ENCODE measurements around the gene SP2.

Gene SP2

DNA sequence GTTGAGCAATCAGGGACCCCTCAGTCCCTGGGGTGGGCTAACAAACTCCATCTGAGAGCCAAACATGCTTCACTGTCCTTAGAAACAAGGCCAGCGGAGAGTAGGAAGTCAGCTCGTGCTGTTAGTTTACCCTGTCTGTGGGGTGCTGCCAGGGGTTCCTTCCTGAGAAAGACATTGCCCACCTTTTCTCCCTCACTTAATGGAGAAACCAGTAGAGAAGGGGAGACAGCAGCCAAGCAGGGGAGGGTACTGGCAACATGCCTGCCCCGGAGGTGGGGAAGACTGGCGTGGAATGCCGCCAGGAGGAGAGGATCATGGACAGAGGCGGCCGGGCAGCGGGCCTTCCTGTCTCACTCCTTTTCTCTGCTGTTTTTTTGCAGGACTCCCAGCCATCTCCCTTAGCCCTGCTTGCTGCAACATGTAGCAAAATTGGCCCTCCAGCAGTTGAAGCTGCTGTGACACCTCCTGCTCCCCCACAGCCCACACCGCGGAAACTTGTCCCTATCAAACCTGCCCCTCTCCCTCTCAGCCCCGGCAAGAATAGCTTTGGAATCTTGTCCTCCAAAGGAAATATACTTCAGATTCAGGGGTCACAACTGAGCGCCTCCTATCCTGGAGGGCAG, 19.9 kb downstream of the SP2 start:
- no peak for DNase-seq

DNA sequence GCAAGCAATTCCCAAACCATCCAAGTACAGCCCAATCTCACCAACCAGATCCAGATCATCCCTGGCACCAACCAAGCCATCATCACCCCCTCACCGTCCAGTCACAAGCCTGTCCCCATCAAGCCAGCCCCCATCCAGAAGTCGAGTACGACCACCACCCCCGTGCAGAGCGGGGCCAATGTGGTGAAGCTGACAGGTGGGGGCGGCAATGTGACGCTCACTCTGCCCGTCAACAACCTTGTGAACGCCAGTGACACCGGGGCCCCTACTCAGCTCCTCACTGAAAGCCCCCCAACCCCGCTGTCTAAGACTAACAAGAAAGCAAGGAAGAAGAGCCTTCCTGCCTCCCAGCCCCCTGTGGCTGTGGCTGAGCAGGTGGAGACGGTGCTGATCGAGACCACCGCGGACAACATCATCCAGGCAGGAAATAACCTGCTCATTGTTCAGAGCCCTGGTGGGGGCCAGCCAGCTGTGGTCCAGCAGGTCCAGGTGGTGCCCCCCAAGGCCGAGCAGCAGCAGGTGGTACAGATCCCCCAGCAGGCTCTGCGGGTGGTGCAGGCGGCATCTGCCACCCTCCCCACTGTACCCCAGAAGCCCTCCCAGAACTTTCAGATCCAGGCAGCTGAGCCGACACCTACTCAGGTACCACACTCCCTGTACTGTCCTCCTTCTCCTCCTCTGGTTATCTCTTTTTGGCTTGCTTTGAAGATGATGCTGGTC, 20.6 kb downstream of the SP2 start:
- TF ChIP-seq, protein P1, sequence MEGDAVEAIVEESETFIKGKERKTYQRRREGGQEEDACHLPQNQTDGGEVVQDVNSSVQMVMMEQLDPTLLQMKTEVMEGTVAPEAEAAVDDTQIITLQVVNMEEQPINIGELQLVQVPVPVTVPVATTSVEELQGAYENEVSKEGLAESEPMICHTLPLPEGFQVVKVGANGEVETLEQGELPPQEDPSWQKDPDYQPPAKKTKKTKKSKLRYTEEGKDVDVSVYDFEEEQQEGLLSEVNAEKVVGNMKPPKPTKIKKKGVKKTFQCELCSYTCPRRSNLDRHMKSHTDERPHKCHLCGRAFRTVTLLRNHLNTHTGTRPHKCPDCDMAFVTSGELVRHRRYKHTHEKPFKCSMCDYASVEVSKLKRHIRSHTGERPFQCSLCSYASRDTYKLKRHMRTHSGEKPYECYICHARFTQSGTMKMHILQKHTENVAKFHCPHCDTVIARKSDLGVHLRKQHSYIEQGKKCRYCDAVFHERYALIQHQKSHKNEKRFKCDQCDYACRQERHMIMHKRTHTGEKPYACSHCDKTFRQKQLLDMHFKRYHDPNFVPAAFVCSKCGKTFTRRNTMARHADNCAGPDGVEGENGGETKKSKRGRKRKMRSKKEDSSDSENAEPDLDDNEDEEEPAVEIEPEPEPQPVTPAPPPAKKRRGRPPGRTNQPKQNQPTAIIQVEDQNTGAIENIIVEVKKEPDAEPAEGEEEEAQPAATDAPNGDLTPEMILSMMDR (IDR thresholded peaks at IDR 0.05; ENCODE audit: low read length): no peak
- Histone ChIP-seq H3K4me3 (ENCODE audit: low read length) (no peak overlapping the region), H3K27me3 (replicated peaks; ENCODE audit: insufficient read depth, low read length) (no peaks in the 10 kb centered on the region), H4K20me1 (ENCODE audit: insufficient read depth, low read length) (no peaks in the 10 kb centered on the region; the same call in 1 of the 2 replicates), H3K79me2 (ENCODE audit: low read length) (no peaks in the 10 kb centered on the region; the same call in 1 of the 2 replicates), H3K9me3 (replicated peaks; ENCODE audit: insufficient read depth, low read length) (no peaks in the 10 kb centered on the region), H3K4me2 (ENCODE audit: low read depth, low read length) (no peak overlapping the region), H3K4me1 (ENCODE audit: low read length) (no peaks in the 10 kb centered on the region), H3F3A (ENCODE audit: insufficient read depth, low read length) (0 out of 2 replicates have a peak, but pooled peaks cover 3% of the 10 kb centered on the region), H3K9me2 (replicated peaks; ENCODE audit: insufficient read depth, low read length) (no peaks in the 10 kb centered on the region), H3K27ac (ENCODE audit: low read length) (no peak overlapping the region), H3K9ac (ENCODE audit: low read length) (no peak overlapping the region), H3K36me3 (replicated peaks; ENCODE audit: insufficient read depth, low read length) (no peaks in the 10 kb centered on the region), H2AFZ (ENCODE audit: low read length) (no peak overlapping the region)
- no peak for DNase-seq

More for the DNA sequence above, 19.9 kb downstream of the SP2 start:
- Histone ChIP-seq H4K20me1 (ENCODE audit: insufficient read depth, low read length) (no peaks in the 10 kb centered on the region; the same call in 1 of the 2 replicates), H3K4me3 (ENCODE audit: low read length) (no peak overlapping the region), H3K9ac (ENCODE audit: low read length) (no peak overlapping the region), H3K9me3 (replicated peaks; ENCODE audit: insufficient read depth, low read length) (no peaks in the 10 kb centered on the region), H3K27me3 (replicated peaks; ENCODE audit: insufficient read depth, low read length) (no peaks in the 10 kb centered on the region), H3K79me2 (ENCODE audit: low read length) (peaks cover 2% of the 10 kb centered on the region; the same call in 1 of the 2 replicates), H2AFZ (ENCODE audit: low read length) (no peak overlapping the region), H3F3A (ENCODE audit: insufficient read depth, low read length) (0 out of 2 replicates have a peak, but pooled peaks cover 3% of the 10 kb centered on the region), H3K36me3 (replicated peaks; ENCODE audit: insufficient read depth, low read length) (no peaks in the 10 kb centered on the region), H3K27ac (ENCODE audit: low read length) (no peak overlapping the region), H3K9me2 (replicated peaks; ENCODE audit: insufficient read depth, low read length) (no peaks in the 10 kb centered on the region), H3K4me2 (ENCODE audit: low read depth, low read length) (no peak overlapping the region), H3K4me1 (ENCODE audit: low read length) (no peaks in the 10 kb centered on the region)
- TF ChIP-seq EZH2 (optimal IDR thresholded peaks at IDR 0.05; ENCODE audit: low read depth, low read length): no peak
- no peak for TF ChIP-seq EZH2phosphoT487 (IDR thresholded peaks at IDR 0.05; ENCODE audit: low read length)
- TF ChIP-seq, protein P1 (IDR thresholded peaks at IDR 0.05; ENCODE audit: low read length): no peak

DNA sequence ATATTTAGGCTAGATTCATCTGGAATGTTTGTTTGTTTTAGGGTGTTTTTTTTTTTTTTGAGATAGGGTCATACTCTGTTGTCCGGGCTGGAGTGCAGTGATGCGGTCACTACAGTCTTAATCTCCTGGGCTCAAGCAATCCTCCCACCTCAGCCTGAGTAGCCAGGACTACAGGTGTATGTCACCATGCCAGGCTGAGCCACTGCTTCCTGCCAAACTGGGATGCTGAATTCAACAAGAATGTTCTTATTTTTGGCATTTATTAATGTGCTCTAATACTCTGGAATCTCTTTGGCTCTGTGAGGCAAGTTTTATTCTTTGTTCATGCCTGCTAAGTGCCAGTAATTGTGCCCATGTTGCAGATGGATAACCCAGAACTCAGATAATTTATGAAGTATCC, 21.5 kb downstream of the SP2 start:
- TF ChIP-seq EZH2phosphoT487 (IDR thresholded peaks at IDR 0.05; ENCODE audit: low read length) (no peak), EZH2 (optimal IDR thresholded peaks at IDR 0.05; ENCODE audit: low read depth, low read length) (no peak)
- TF ChIP-seq, protein P1 (IDR thresholded peaks at IDR 0.05; ENCODE audit: low read length): no peak
- no peak overlapping the region for H3K4me3 ChIP-seq (ENCODE audit: low read length)
- H3K27me3 ChIP-seq (replicated peaks; ENCODE audit: insufficient read depth, low read length): no peaks in the 10 kb centered on the region
- H3K4me2 ChIP-seq (ENCODE audit: low read depth, low read length): no peak overlapping the region
- no peak for DNase-seq
- H3K4me1 ChIP-seq (ENCODE audit: low read length): no peaks in the 10 kb centered on the region
- H3K9me2 ChIP-seq (replicated peaks; ENCODE audit: insufficient read depth, low read length): no peaks in the 10 kb centered on the region
- no peaks in the 10 kb centered on the region for H3K36me3 ChIP-seq (replicated peaks; ENCODE audit: insufficient read depth, low read length)
- 0 out of 2 replicates have a peak, but pooled peaks cover 3% of the 10 kb centered on the region for H3F3A ChIP-seq (ENCODE audit: insufficient read depth, low read length)
- no peaks in the 10 kb centered on the region for H3K79me2 ChIP-seq (ENCODE audit: low read length)
- no peak overlapping the region for H3K27ac ChIP-seq (ENCODE audit: low read length)
- H3K9me3 ChIP-seq (replicated peaks; ENCODE audit: insufficient read depth, low read length): no peaks in the 10 kb centered on the region
- no peak overlapping the region for H3K9ac ChIP-seq (ENCODE audit: low read length)
- H4K20me1 ChIP-seq (ENCODE audit: insufficient read depth, low read length): no peaks in the 10 kb centered on the region
- H2AFZ ChIP-seq (ENCODE audit: low read length): no peak overlapping the region
